Mesenchymal stem cell (in vitro differentiated cells and primary cell): ENCODE measurements around the gene HSDL1. TPM values are rescaled to one million over a fixed set of nuclear protein-coding genes. Genes with fewer than 3 reads are reported as not detected.

Experiments used
- DNase-seq: peaks from one replicate; pipeline ENCODE4 v3.0.0-alpha.2; 2013
- H2AFZ ChIP-seq: one replicate; pipeline ENCODE4 v1.6.1; 2013; ENCODE audit warnings: low read depth, mild to moderate bottlenecking, control low read depth, inconsistent platforms, low read length, moderate library complexity
- H2AK5ac ChIP-seq: 2 replicates; pipeline ENCODE4 v1.6.1; 2013; ENCODE audit warnings: low read length, moderate library complexity, mild to moderate bottlenecking, inconsistent platforms; ENCODE audit not compliant: severe bottlenecking
- H2BK120ac ChIP-seq: one replicate; pipeline ENCODE4 v1.6.1; 2013; ENCODE audit warnings: low read depth, mild to moderate bottlenecking, inconsistent platforms, low read length, moderate library complexity
- H2BK12ac ChIP-seq, 2 experiments: one replicate each; pipeline ENCODE4 v1.6.1; 2013; ENCODE audit warnings: inconsistent platforms in 2 of 2, low read length in 2 of 2, mild to moderate bottlenecking in 2 of 2, moderate library complexity in 2 of 2, control low read depth in 1 of 2
- H2BK15ac ChIP-seq: one replicate; pipeline ENCODE4 v1.6.1; 2013; ENCODE audit warnings: mild to moderate bottlenecking, low read depth, inconsistent platforms; ENCODE audit not compliant: poor library complexity, severe bottlenecking
- H2BK5ac ChIP-seq: 2 replicates; pipeline ENCODE4 v1.6.1; 2013; ENCODE audit warnings: low read depth, mild to moderate bottlenecking, low read length, control low read depth, inconsistent platforms; ENCODE audit not compliant: poor library complexity, severe bottlenecking
- H3K14ac ChIP-seq, 2 experiments: one replicate each; pipeline ENCODE4 v1.6.1; 2013; ENCODE audit warnings: inconsistent platforms in 2 of 2, low read length in 2 of 2, control low read depth in 1 of 2, mild to moderate bottlenecking in 1 of 2, moderate library complexity in 1 of 2
- H3K18ac ChIP-seq, 2 experiments: one replicate each; pipeline ENCODE4 v1.6.1; 2013; ENCODE audit warnings: inconsistent platforms in 2 of 2, low read length in 2 of 2, control low read depth in 1 of 2, low read depth in 1 of 2, mild to moderate bottlenecking in 1 of 2
- H3K23ac ChIP-seq, 2 experiments: one replicate each; pipeline ENCODE4 v1.6.1; 2013; ENCODE audit warnings: inconsistent platforms in 2 of 2, low read length in 2 of 2, mild to moderate bottlenecking in 2 of 2, moderate library complexity in 2 of 2, control low read depth in 1 of 2
- H3K27ac ChIP-seq: 2 replicates; pipeline ENCODE4 v1.5.1; 2013; ENCODE audit warnings: mild to moderate bottlenecking, moderate library complexity, low read length, control low read depth, inconsistent platforms; ENCODE audit not compliant: poor library complexity, severe bottlenecking
- H3K27me3 ChIP-seq, 2 experiments: 2 replicates each; pipeline versions ENCODE4 v1.6.1 to v1.7.0; 2013; ENCODE audit warnings: low read length in 2 of 2, mild to moderate bottlenecking in 2 of 2, moderate library complexity in 2 of 2, control low read depth in 1 of 2, inconsistent platforms in 1 of 2; ENCODE audit not compliant: control insufficient read depth in 1 of 2, insufficient read depth in 1 of 2
- H3K36me3 ChIP-seq, 2 experiments: 2 replicates each; pipeline versions ENCODE4 v1.6.1 to v1.7.0; 2013; ENCODE audit warnings: low read length in 2 of 2, control low read depth in 1 of 2, inconsistent platforms in 1 of 2, low read depth in 1 of 2, mild to moderate bottlenecking in 1 of 2; ENCODE audit not compliant: insufficient read depth in 2 of 2, control insufficient read depth in 1 of 2
- H3K4ac ChIP-seq, 2 experiments: one replicate each; pipeline ENCODE4 v1.6.1; 2013; ENCODE audit warnings: inconsistent platforms in 2 of 2, low read length in 2 of 2, mild to moderate bottlenecking in 2 of 2, moderate library complexity in 2 of 2, control low read depth in 1 of 2, low read depth in 1 of 2
- H3K4me1 ChIP-seq: 2 replicates; pipeline ENCODE4 v1.6.1; 2013; ENCODE audit warnings: low read depth, low read length, control low read depth; ENCODE audit not compliant: control insufficient read depth, insufficient read depth
- H3K4me2 ChIP-seq: 2 replicates; pipeline ENCODE4 v1.6.1; 2013; ENCODE audit warnings: low read length, mild to moderate bottlenecking, inconsistent platforms; ENCODE audit not compliant: poor library complexity, severe bottlenecking
- H3K4me3 ChIP-seq, 2 experiments: 2 replicates each; pipeline versions ENCODE4 v1.5.1 to v1.7.0; 2013; ENCODE audit warnings: low read length in 2 of 2, mild to moderate bottlenecking in 2 of 2, control low read depth in 1 of 2, low read depth in 1 of 2; ENCODE audit not compliant: insufficient read depth in 1 of 2
- H3K79me1 ChIP-seq: replicated peaks from 2 replicates; pipeline ENCODE4 v1.6.1; 2013; ENCODE audit warnings: mild to moderate bottlenecking, control low read depth, low read length, inconsistent platforms; ENCODE audit not compliant: poor library complexity, severe bottlenecking
- H3K9ac ChIP-seq: 2 replicates; pipeline ENCODE4 v1.7.0; 2013; ENCODE audit warnings: mild to moderate bottlenecking, low read length, moderate library complexity
- H3K9me3 ChIP-seq: 2 replicates; pipeline ENCODE4 v1.7.0; 2013; ENCODE audit warnings: mild to moderate bottlenecking, low read length; ENCODE audit not compliant: control insufficient read depth
- H4K8ac ChIP-seq: one replicate; pipeline ENCODE4 v1.6.1; 2013; ENCODE audit warnings: inconsistent platforms, mild to moderate bottlenecking, low read length, moderate library complexity
- H4K91ac ChIP-seq: one replicate; pipeline ENCODE4 v1.6.1; 2013; ENCODE audit warnings: mild to moderate bottlenecking, low read length, inconsistent platforms
- WGBS: methylation state at CpG from one replicate; pipeline ENCODE4 v1.1.7; 2013; ENCODE audit warnings: mixed read lengths; 5-methylcytosine and 5-hydroxymethylcytosine counted together
- polyA plus RNA-seq, 2 experiments: library from polyadenylated mRNA; stranded (reverse); fragments of 200-250 nt; gene quantifications; one replicate each; pipeline ENCODE4 v1.2.3, GENCODE V29; 2013

HSDL1 gene
- 17.9 TPM for polyA plus RNA-seq (2013, experiment 1 of 2)
- 17.7 TPM for polyA plus RNA-seq (2013, experiment 2 of 2)

DNA sequence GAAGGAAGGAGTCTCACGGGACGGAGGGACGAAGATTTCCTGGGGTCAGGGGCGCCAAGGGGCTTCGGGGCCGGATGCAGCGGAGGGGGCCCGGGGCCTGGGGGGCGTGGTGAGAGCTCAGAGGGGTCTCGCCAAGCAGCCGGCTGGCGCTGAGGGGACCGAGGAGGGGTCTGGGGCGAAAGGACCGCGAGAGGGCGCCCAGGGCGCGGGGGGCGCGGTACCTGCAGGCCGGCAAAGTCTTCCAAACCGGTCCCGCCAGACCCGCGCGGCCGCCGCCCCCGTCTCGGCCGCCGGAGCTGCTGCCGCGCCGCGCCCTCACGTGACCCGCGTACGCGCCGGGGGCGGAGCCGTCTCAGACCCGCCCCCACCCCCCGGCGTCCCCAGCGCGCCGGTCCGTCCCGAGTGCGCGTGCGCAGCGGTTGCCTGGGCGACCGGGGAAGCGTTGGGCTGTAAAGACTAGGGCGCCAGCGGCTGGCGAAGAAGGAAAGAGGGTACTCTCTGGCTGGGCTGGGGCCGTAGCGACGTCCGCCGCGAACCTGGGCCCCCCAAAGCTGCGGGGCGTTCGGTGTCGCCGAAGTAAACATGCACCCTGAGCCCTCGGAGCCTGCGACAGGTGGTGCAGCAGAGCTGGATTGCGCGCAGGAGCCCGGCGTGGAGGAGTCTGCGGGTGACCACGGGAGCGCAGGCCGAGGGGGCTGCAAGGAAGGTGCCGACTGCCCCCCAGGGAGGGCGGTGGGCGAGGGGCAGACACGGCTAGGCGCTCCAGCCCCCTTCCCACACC lies at the start of gene HSDL1, which contains the start of gene DNAAF1:
Gene HSDL1 (minus strand): TSS at position 319 of the 781 bp plus-strand sequence. CDS start 13,856 bp downstream, outside the sequence.
Gene DNAAF1 (plus strand): TSS at position 450 of the 781 bp plus-strand sequence. CDS start 133 bp downstream, at position 583.
- Histone ChIP-seq H3K36me3 (no peaks in the 10 kb centered on the region), H2AK5ac (no peak within 1 kb of the TSS), H3K18ac (peak within 1 kb of the TSS; percentile 87 to 95), H3K4ac (peak within 1 kb of the TSS in 1 of 2 experiments; percentile 89), H2BK120ac (peak within 1 kb of the TSS; percentile 80), H4K8ac (peak within 1 kb of the TSS; percentile 81), H3K27ac (no peak within 1 kb of the TSS), H3K4me3 (peak within 1 kb of the TSS; percentile 91 to 96), H2BK12ac (no peak within 1 kb of the TSS), H3K4me2 (peak within 1 kb of the TSS; percentile 100), H2BK5ac (peak within 1 kb of the TSS; percentile 19), H2BK15ac (no peak within 1 kb of the TSS), H3K79me1 (peaks cover 11% of the 10 kb centered on the region), H3K9ac (peak within 1 kb of the TSS; percentile 87), H3K14ac (peak within 1 kb of the TSS in 1 of 2 experiments; percentile 76), H3K23ac (peak within 1 kb of the TSS in 1 of 2 experiments; percentile 70), H3K4me1 (peaks cover 6% of the 10 kb centered on the region), H3K27me3 (peaks cover 6 to 16% of the 10 kb centered on the region in 2 experiments), H4K91ac (peak within 1 kb of the TSS; percentile 59), H2AFZ (peak within 1 kb of the TSS; percentile 100), H3K9me3 (no peaks in the 10 kb centered on the region)
- peak; percentile 82 for DNase-seq
- WGBS, result under 1% methylated on average over 79 of the region's 89 CpGs

DNA sequence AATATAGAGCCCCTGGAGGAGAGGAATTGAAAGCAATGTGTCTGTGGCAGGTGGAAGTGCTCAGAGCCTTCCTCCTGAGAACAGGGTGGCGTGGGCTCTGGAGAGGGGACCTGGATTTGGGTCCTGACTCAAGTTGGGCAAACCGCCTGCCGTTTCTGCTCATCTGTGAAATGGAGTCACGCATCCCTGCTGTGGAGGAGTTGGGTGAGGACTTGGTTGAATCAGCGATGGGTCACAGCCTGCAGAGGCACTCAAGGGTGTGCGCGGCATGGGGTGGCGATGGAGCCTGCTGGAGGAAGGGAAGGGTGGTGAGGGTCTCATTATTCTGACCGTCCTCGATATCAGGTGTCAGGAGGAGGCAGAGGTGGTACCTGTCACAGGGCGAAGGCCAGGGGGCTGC lies 49.0 kb upstream of the HSDL1 start:
- Histone ChIP-seq H3K4ac (no peak overlapping the region), H3K4me3 (no peak overlapping the region), H3K79me1 (no peaks in the 10 kb centered on the region), H3K4me1 (peaks cover 8% of the 10 kb centered on the region), H4K91ac (no peak overlapping the region), H4K8ac (no peak overlapping the region), H3K18ac (no peak overlapping the region), H3K23ac (no peak overlapping the region), H3K14ac (no peak overlapping the region), H3K27ac (no peak overlapping the region), H3K9ac (no peak overlapping the region), H3K27me3 (peaks cover 23 to 50% of the 10 kb centered on the region in 2 experiments), H2BK15ac (no peak overlapping the region), H2BK120ac (no peak overlapping the region), H2BK5ac (no peak overlapping the region), H2BK12ac (no peak overlapping the region), H2AFZ (no peak overlapping the region), H3K36me3 (peaks cover 0 to 2% of the 10 kb centered on the region in 2 experiments), H3K9me3 (no peaks in the 10 kb centered on the region), H3K4me2 (no peak overlapping the region), H2AK5ac (no peak overlapping the region)
- DNase-seq, result no peak
- 90% methylated on average over 11 of the region's 11 CpGs for WGBS

DNA sequence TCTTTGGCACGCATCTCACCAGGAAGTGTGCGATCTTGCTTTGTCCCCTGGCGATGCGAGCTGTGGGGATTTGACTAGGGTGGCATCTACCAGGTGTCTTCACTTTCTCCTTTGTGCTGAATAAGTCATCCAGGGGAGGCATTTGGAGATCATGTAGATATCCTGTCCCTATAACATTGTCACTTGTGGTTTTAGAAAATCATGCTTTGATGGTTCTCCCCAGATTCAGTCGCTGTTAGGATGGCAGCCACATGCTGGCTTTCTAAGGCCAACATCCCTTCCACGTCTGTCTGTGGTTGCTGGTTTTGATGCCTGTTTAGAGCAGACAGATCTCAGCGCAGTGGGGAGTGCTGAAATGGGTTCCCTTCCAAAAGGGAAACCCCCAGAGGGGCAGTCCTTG lies 48.5 kb upstream of the HSDL1 start:
- Histone ChIP-seq H3K14ac (no peak overlapping the region), H2BK15ac (no peak overlapping the region), H2AK5ac (no peak overlapping the region), H3K9me3 (no peaks in the 10 kb centered on the region), H4K91ac (no peak overlapping the region), H3K4ac (no peak overlapping the region), H3K4me3 (no peak overlapping the region), H3K36me3 (peaks cover 0 to 2% of the 10 kb centered on the region in 2 experiments), H2BK120ac (no peak overlapping the region), H3K18ac (no peak overlapping the region), H3K9ac (no peak overlapping the region), H2AFZ (no peak overlapping the region), H3K27me3 (peaks cover 20 to 47% of the 10 kb centered on the region in 2 experiments), H3K4me1 (peaks cover 4% of the 10 kb centered on the region), H3K79me1 (no peaks in the 10 kb centered on the region), H3K4me2 (no peak overlapping the region), H2BK5ac (no peak overlapping the region), H2BK12ac (no peak overlapping the region), H3K23ac (no peak overlapping the region), H3K27ac (no peak overlapping the region), H4K8ac (no peak overlapping the region)
- 85% methylated on average over 7 of the region's 7 CpGs for whole genome bisulfite sequencing
- DNase-seq, result no peak

DNA sequence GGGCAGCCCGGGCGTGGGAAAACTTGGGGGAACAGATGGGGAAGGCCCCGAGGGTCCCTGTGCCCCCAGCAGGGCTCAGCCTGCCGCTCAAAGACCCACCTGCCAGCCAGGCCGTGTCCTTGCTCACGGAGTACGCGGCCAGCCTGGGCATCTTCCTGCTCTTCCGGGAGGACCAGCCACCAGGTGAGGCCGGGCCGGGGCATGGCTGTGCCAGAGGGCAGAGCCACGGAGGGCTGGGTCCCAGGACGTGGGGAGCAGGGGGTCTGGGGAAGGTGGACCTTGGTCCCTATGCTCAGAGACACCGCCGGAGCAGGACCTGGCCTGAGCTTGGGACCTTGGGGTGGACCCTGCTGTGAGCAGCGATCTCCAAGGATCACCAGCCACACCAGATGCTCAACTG lies 46.5 kb upstream of the HSDL1 start:
- Histone ChIP-seq H3K27me3 (peaks cover 17 to 34% of the 10 kb centered on the region in 2 experiments), H3K36me3 (peaks cover 0 to 2% of the 10 kb centered on the region in 2 experiments), H2BK12ac (no peak overlapping the region), H4K91ac (no peak overlapping the region), H3K4ac (no peak overlapping the region), H3K4me1 (peaks cover 3% of the 10 kb centered on the region), H3K14ac (no peak overlapping the region), H2AFZ (no peak overlapping the region), H2BK120ac (no peak overlapping the region), H2AK5ac (no peak overlapping the region), H4K8ac (no peak overlapping the region), H3K27ac (no peak overlapping the region), H3K4me3 (no peak overlapping the region), H3K79me1 (peaks cover 3% of the 10 kb centered on the region), H3K9ac (no peak overlapping the region), H3K9me3 (no peaks in the 10 kb centered on the region), H3K18ac (no peak overlapping the region), H3K23ac (no peak overlapping the region), H2BK5ac (no peak overlapping the region), H3K4me2 (no peak overlapping the region), H2BK15ac (no peak overlapping the region)
- 90% methylated on average over 16 of the region's 16 CpGs for WGBS
- no peak for DNase-seq
